Neural crest cell (in vitro differentiated cells): ENCODE data around the gene DOCK4. TPM values are rescaled to one million over a fixed set of nuclear protein-coding genes. Genes with fewer than 3 reads are reported as not detected.

Source experiments
- DNase-seq: peaks from one replicate; pipeline ENCODE4 v3.0.0; 2021; ENCODE audit warnings: low read depth, mixed read lengths, low spot score
- H3K27ac Mint-ChIP-seq: one replicate; pipeline ENCODE4 v1.8.0; 2021; ENCODE audit warnings: mild to moderate bottlenecking, mixed read lengths; ENCODE audit not compliant: unreplicated experiment
- H3K27me3 Mint-ChIP-seq: 2 replicates; pipeline ENCODE4 v1.8.0; 2021; ENCODE audit warnings: low read depth, mild to moderate bottlenecking, mixed read lengths
- H3K36me3 Mint-ChIP-seq: 2 replicates; pipeline ENCODE4 v1.8.0; 2021; ENCODE audit warnings: low read depth, mild to moderate bottlenecking, mixed read lengths
- H3K4me1 Mint-ChIP-seq: 2 replicates; pipeline ENCODE4 v1.8.0; 2021; ENCODE audit warnings: mixed read lengths
- H3K4me3 Mint-ChIP-seq: one replicate; pipeline ENCODE4 v1.8.0; 2021; ENCODE audit warnings: mild to moderate bottlenecking, mixed read lengths
- H3K9me3 Mint-ChIP-seq: 2 replicates; pipeline ENCODE4 v1.8.0; 2021; ENCODE audit warnings: mixed read lengths
- CTCF ChIP-seq: fragments of 200-600 bp; sonication (generic); conservative IDR thresholded peaks from 2 replicates; pipeline ENCODE4 v1.5.0; 2021; ENCODE audit warnings: antibody characterized with exemption, mild to moderate bottlenecking
- total RNA-seq: library from RNA; stranded (reverse); gene quantifications from 2 replicates; pipeline ENCODE4 v1.2.1, GENCODE V29; 2021

Gene DOCK4
- total RNA-seq, 1 donor from 2014 or later: 15.3 TPM

- peaks cover 13% of the 10 kb centered on the region for H3K36me3 Mint-ChIP-seq
- no peak overlapping the region for H3K27ac Mint-ChIP-seq
- no peaks in the 10 kb centered on the region for H3K27me3 Mint-ChIP-seq
- no peaks in the 10 kb centered on the region for H3K4me1 Mint-ChIP-seq
- no peak for DNase-seq
- TF ChIP-seq CTCF: no peak
- no peak overlapping the region for H3K4me3 Mint-ChIP-seq
- peaks cover 6% of the 10 kb centered on the region for H3K9me3 Mint-ChIP-seq
Measured at GRCh38 chr7:111833466-111833865, 372.7 kb downstream of the DOCK4 start.

GRCh38 chr7:111832174-111832573 is 374.0 kb downstream of the DOCK4 start:
- DNase-seq: no peak
- peaks cover 6% of the 10 kb centered on the region for H3K9me3 Mint-ChIP-seq
- H3K27me3 Mint-ChIP-seq: no peaks in the 10 kb centered on the region
- TF ChIP-seq CTCF: no peak
- no peak overlapping the region for H3K4me3 Mint-ChIP-seq
- no peak overlapping the region for H3K27ac Mint-ChIP-seq
- H3K36me3 Mint-ChIP-seq: peaks cover 13% of the 10 kb centered on the region
- no peaks in the 10 kb centered on the region for H3K4me1 Mint-ChIP-seq

- Mint-ChIP-seq H3K4me1 (no peaks in the 10 kb centered on the region), H3K27me3 (peaks cover 5% of the 10 kb centered on the region), H3K27ac (no peak overlapping the region), H3K36me3 (peaks cover 4% of the 10 kb centered on the region), H3K4me3 (no peak overlapping the region), H3K9me3 (no peaks in the 10 kb centered on the region)
- DNase-seq: no peak
- no peak for TF ChIP-seq CTCF
Measured at GRCh38 chr7:111829221-111829620, 377.0 kb downstream of the DOCK4 start.

GRCh38 chr7:111827863-111828504 is 378.2 kb downstream of the DOCK4 start:
- no peak for TF ChIP-seq CTCF
- Mint-ChIP-seq H3K4me1 (no peaks in the 10 kb centered on the region), H3K9me3 (no peaks in the 10 kb centered on the region), H3K4me3 (no peak overlapping the region), H3K27me3 (peaks cover 5% of the 10 kb centered on the region), H3K27ac (no peak overlapping the region), H3K36me3 (peaks cover 4% of the 10 kb centered on the region)
- no peak for DNase-seq

- Mint-ChIP-seq H3K4me3 (no peak overlapping the region), H3K27me3 (peaks cover 8% of the 10 kb centered on the region), H3K9me3 (no peaks in the 10 kb centered on the region), H3K4me1 (peaks cover 7% of the 10 kb centered on the region), H3K36me3 (peaks cover 2% of the 10 kb centered on the region), H3K27ac (no peak overlapping the region)
- no peak for TF ChIP-seq CTCF
- no peak for DNase-seq
Measured at GRCh38 chr7:111825046-111825445, 381.2 kb downstream of the DOCK4 start.
